Tibial nerve (tissue), 3 donors: ENCODE measurements around the gene ZNF41.
"Not testable (repeated sequence)": the region's sequence is repeated elsewhere in the genome, so short reads cannot be mapped to it uniquely, and the experiment has no call there.

Source experiments
- CTCF ChIP-seq, 5 experiments: fragments of 200-600 bp in 3 of 5; fragments of 450-650 bp in 2 of 5; sonication (generic) in 3 of 5; IDR thresholded peaks; one replicate each; pipeline ENCODE4 v1.5.1; 2016 to 2019; ENCODE audit warnings: antibody characterized with exemption in 5 of 5, mild to moderate bottlenecking in 3 of 5, moderate library complexity in 2 of 5
- POLR2A ChIP-seq, 2 donors: fragments of 450-650 bp; IDR thresholded peaks; one replicate each; pipeline ENCODE4 v1.6.1; 2017; ENCODE audit warnings: antibody characterized with exemption in 2 of 2, mild to moderate bottlenecking in 2 of 2, moderate library complexity in 2 of 2

DNA sequence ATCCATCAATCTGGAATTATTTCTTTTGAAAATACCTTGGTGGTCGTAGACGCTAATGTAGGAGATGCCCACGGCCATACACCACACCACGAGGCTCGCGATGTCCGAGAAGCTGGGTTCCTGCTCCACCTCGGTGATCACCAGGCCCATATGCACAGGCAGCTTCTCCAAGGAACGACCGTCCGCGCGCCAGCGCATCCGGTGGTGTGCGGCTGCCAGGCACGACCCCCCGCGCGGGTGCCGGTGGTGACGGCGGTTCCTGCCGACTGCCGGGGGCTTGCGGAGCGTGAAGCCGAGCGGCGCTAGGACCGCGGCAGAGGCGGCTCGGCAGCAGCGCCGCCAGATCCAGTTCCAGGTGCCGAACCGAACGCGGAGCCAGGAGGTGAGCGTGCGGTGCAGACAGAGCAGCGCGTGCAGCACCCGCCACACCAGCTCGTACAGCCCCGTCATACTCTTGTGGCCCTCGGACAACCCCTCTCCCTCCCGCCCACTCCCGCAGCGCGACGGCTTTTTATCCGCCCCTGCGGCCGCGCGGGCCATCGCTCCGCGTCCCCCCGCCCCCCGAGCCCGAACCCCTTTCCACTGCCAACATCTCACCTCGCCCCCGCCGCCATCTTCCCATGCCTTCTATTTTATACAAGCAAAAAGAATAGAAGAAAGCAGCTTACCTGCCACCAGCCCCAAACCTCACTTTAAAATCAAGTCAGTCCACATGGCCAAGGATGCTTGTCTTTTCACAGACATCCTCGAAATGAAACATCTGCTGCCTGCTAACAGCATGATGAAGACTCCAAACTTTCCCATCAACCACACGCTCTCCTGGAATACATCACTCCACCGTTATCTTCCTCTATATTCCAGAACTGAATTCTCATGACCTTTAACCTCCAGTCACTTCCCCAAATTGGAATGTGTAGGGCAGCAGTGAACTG is 30.3 kb upstream of the ZNF41 start:
- not testable (repeated sequence) for TF ChIP-seq CTCF, POLR2A (IDR thresholded peaks at IDR 0.05)
